ENCODE data around the gene EIF3F.

EIF3F gene

GRCh38 chr11:7994581-7995278, 7.6 kb downstream of the EIF3F start:
- no peak for DNase-seq (ENCODE audit: low read depth)

- DNase-seq (ENCODE audit: low read depth) = no peak
These were observed 12.7 kb downstream of the EIF3F start for GRCh38 chr11:7999795-8000194.

- no peak for DNase-seq (ENCODE audit: low read depth)
These were observed 13.3 kb downstream of the EIF3F start for GRCh38 chr11:8000390-8000789.

- DNase-seq (ENCODE audit: low read depth) = no peak
These were observed 15.5 kb downstream of the EIF3F start for GRCh38 chr11:8002676-8003075.

GRCh38 chr11:8003187-8003586, 16.1 kb downstream of the EIF3F start:
- no peak for DNase-seq (ENCODE audit: low read depth)

- DNase-seq (ENCODE audit: low read depth) = no peak
These were observed 16.9 kb downstream of the EIF3F start for GRCh38 chr11:8004008-8004407.

GRCh38 chr11:8005556-8005955, 18.4 kb downstream of the EIF3F start:
- no peak for DNase-seq (ENCODE audit: low read depth)

- peak; percentile 49 for DNase-seq (ENCODE audit: low read depth)
These were observed 19.3 kb downstream of the EIF3F start for GRCh38 chr11:8006349-8006977.

GRCh38 chr11:8008212-8008611, 21.1 kb downstream of the EIF3F start:
- DNase-seq (ENCODE audit: low read depth) = no peak

GRCh38 chr11:8009856-8010255, 22.7 kb downstream of the EIF3F start:
- DNase-seq (ENCODE audit: low read depth) = no peak

- DNase-seq (ENCODE audit: low read depth) = no peak
These were observed 24.2 kb downstream of the EIF3F start for GRCh38 chr11:8011371-8011770.

GRCh38 chr11:8011981-8012444, 24.9 kb downstream of the EIF3F start:
- DNase-seq (ENCODE audit: low read depth) = peak; percentile 95

GRCh38 chr11:8013833-8014232, 26.7 kb downstream of the EIF3F start:
- DNase-seq (ENCODE audit: low read depth) = no peak

- no peak for DNase-seq (ENCODE audit: low read depth)
These were observed 28.7 kb downstream of the EIF3F start for GRCh38 chr11:8015753-8016239.

- DNase-seq (ENCODE audit: low read depth) = no peak
These were observed 29.3 kb downstream of the EIF3F start for GRCh38 chr11:8016440-8016839.

GRCh38 chr11:8017071-8017470, 29.9 kb downstream of the EIF3F start:
- DNase-seq (ENCODE audit: low read depth) = no peak

- DNase-seq (ENCODE audit: low read depth) = no peak
These were observed 30.9 kb downstream of the EIF3F start for GRCh38 chr11:8017894-8018483.

GRCh38 chr11:8018484-8019313, 31.6 kb downstream of the EIF3F start:
- peak; percentile 67 for DNase-seq (ENCODE audit: low read depth)

GRCh38 chr11:8019314-8020243, 32.4 kb downstream of the EIF3F start:
- no peak for DNase-seq (ENCODE audit: low read depth)

GRCh38 chr11:8020244-8020597, 33.1 kb downstream of the EIF3F start:
- no peak for DNase-seq (ENCODE audit: low read depth)

GRCh38 chr11:8021920-8022319, 34.8 kb downstream of the EIF3F start:
- DNase-seq (ENCODE audit: low read depth) = no peak
